GM10248 (cell line): ENCODE results near the gene MAGIX.

Experiments used
- CTCF ChIA-PET: fragments of 300-600 bp; sonication (Branson Sonifier 250); formaldehyde crosslinking; extraction: SDS; loops from one replicate; lab custom pipeline; 2021; ENCODE audit warnings: antibody characterized with exemption; lab: Yijun Ruan, JAX
- POLR2A ChIA-PET: fragments of 350-650 bp; sonication (Branson Sonifier 250); formaldehyde crosslinking; extraction: SDS; loops from one replicate; lab custom pipeline; 2020; ENCODE audit warnings: antibody characterized with exemption; lab: Yijun Ruan, JAX
- DNase-seq: peaks from one replicate; pipeline ENCODE4 v3.0.0; 2012; ENCODE audit errors: extremely low spot score
- TF ChIP-seq, protein P1 (sequence below): IDR thresholded peaks from 2 replicates; pipeline ENCODE4 v1.5.1; 2012; ENCODE audit warnings: mild to moderate bottlenecking, low read depth; ENCODE audit errors: extremely low read depth, missing control alignments, control extremely low read depth

MAGIX gene

DNA sequence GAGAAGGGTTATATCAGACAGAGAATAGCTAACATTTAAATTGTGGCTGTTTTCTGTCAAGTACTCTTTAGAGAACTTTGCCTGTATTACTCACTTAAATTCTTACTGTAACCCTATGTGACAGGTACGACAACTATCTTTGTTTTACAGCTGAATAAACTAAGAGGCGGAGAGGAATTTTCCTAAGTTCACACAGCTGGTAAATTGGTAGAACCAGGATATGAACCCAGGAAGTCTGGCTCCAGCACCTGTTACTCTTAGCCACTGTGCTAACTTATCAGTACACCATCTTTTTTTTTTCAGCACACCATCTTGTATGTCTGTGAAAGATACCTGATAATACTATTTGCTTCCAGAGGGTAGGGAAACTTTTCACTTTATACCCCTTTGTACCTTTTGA is 39.5 kb downstream of the MAGIX start:
- TF ChIP-seq, protein P1, sequence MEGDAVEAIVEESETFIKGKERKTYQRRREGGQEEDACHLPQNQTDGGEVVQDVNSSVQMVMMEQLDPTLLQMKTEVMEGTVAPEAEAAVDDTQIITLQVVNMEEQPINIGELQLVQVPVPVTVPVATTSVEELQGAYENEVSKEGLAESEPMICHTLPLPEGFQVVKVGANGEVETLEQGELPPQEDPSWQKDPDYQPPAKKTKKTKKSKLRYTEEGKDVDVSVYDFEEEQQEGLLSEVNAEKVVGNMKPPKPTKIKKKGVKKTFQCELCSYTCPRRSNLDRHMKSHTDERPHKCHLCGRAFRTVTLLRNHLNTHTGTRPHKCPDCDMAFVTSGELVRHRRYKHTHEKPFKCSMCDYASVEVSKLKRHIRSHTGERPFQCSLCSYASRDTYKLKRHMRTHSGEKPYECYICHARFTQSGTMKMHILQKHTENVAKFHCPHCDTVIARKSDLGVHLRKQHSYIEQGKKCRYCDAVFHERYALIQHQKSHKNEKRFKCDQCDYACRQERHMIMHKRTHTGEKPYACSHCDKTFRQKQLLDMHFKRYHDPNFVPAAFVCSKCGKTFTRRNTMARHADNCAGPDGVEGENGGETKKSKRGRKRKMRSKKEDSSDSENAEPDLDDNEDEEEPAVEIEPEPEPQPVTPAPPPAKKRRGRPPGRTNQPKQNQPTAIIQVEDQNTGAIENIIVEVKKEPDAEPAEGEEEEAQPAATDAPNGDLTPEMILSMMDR: no peak
- CTCF ChIA-PET: interaction anchor here (2.3 kb wide), 1 partner anchor 10 kb away, joined by 11 read pairs; no protein-coding TSS in a partner anchor
- DNase-seq: no peak
- POLR2A ChIA-PET: no interaction called here

DNA sequence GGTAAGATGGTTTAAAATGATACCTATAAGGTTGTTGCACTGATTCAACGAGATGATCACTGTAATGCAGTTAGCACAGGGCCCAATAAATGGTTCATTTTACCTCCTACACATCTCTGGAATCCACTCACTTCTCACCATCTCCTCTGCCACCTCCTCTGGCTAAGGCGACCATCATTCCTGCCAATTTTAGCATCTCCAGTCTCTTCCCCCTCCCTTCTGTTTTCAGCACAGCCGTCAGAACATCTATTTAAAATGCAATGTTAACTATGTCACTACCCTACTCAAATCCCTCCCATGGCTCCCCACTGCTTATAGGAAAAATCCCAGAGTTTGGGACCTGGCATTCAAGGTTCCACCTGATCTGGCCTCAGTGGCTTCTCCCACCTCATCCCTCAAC is 41.0 kb downstream of the MAGIX start:
- TF ChIP-seq, protein P1: no peak
- DNase-seq: no peak
- ChIA-PET CTCF (interaction anchor here (2.3 kb wide), 1 partner anchor 11 kb away, joined by 11 read pairs; no protein-coding TSS in a partner anchor), POLR2A (no interaction called here)

DNA sequence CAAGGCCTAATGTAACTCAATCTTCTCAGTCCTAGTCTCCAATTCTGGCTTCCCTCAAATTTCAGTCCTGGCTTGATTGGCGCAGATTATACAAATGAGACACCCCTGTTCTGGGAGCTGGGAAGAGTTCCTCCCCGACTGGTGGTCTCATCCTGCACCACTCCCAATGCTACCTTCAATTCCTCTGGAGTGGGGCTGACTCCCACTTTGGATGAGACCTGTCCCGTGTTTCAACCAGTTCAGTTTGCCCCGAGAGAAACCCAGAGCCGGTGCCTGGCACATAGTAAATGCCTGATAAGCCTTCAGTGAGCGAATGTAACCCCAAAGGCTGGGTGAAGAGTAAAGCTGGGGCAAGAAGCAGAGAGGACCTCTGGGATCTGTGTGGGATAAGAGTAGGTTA is 41.5 kb downstream of the MAGIX start:
- ChIA-PET POLR2A (no interaction called here), CTCF (no interaction called here)
- no peak for DNase-seq
- TF ChIP-seq, protein P1: no peak

DNA sequence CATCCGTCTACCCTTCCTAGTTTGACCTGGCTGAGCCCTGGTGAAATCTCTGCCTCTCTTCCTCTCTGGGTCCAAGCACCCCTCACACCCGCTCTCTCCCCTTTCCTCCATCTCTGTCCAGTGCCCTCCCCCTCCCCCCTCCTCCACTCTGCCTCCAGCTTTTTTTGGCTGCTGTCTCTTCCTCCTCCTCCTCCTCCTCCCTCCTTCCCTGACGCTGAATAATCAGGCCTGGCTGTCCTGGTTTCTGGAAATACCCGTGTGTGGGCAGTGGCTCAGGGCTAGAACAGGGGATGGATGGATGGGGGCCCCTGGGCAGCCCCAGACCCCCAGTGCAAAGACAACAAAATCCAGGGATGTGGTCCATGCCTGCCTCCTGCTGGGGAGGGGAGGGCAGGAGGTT is 42.2 kb downstream of the MAGIX start:
- ChIA-PET POLR2A (no interaction called here), CTCF (no interaction called here)
- TF ChIP-seq, protein P1: no peak

DNA sequence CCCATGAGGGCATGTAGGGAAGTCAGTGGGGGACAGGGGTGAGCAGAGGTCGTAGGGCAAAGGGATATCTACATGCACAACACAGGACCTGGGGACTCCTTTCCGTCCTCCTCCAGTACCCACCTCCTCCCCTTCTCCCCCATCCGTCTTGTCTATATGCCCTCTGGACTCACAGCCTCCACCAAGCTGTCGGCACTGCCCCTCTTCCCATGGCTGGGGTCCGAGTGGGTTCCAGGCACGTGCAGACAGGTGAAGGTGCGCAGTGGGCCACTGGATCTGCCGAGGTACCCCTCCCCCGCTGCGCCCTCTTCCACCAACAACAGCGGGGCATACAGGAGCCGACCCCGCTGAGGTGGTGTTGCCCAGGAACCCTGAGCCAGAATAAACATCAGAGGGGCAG is 42.9 kb downstream of the MAGIX start:
- DNase-seq: no peak
- POLR2A ChIA-PET: no interaction called here
- TF ChIP-seq, protein P1: no peak
- CTCF ChIA-PET: no interaction called here

More for the DNA sequence above, 42.2 kb downstream of the MAGIX start:
- DNase-seq: no peak

DNA sequence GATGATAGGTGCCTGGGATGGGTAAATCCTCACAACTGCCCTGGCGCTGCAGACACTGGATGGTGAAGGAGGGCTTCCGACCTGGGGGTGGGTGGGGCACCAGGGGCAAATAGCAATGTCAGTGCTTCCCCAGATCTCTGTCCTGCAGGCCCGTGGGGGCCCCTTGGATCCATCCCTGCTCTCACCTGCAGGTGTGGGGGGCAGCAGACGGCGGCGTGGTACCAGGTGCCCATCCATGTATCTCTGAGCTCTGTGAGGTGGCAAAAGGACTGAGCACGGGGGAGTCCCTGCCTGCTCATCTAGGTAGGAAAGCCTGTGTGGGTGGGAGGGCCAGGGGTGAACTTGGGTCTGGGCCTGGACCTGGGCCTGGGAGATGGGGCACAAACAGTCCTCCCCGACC is 44.0 kb downstream of the MAGIX start:
- CTCF ChIA-PET: interaction anchor here (1.0 kb wide), 1 partner anchor 14 kb away, joined by 3 read pairs; no protein-coding TSS in a partner anchor
- DNase-seq: no peak
- POLR2A ChIA-PET: no interaction called here
- TF ChIP-seq, protein P1: no peak
